Osteocyte (in vitro differentiated cells): Measurements from ENCODE around the gene RETN. TPM values are rescaled to one million over a fixed set of nuclear protein-coding genes. Genes with fewer than 3 reads are reported as not detected.

Experiments
- DNase-seq: peaks from one replicate; pipeline ENCODE4 v3.0.0; 2021; ENCODE audit warnings: mixed read lengths; ENCODE audit not compliant: unreplicated experiment; ENCODE audit errors: extremely low spot score
- H3K27ac Mint-ChIP-seq: one replicate; pipeline ENCODE4 v1.8.0; 2021; ENCODE audit warnings: mild to moderate bottlenecking, mixed read lengths; ENCODE audit not compliant: unreplicated experiment
- H3K27me3 Mint-ChIP-seq: one replicate; pipeline ENCODE4 v1.8.0; 2021; ENCODE audit warnings: mixed read lengths; ENCODE audit not compliant: unreplicated experiment
- H3K36me3 Mint-ChIP-seq: one replicate; pipeline ENCODE4 v1.8.0; 2021; ENCODE audit warnings: mixed read lengths; ENCODE audit not compliant: unreplicated experiment
- H3K4me1 Mint-ChIP-seq: one replicate; pipeline ENCODE4 v1.8.0; 2021; ENCODE audit warnings: mixed read lengths; ENCODE audit not compliant: unreplicated experiment
- H3K4me3 Mint-ChIP-seq: one replicate; pipeline ENCODE4 v1.8.0; 2021; ENCODE audit warnings: mild to moderate bottlenecking, moderate library complexity, mixed read lengths; ENCODE audit not compliant: unreplicated experiment
- H3K9me3 Mint-ChIP-seq: one replicate; pipeline ENCODE4 v1.8.0; 2021; ENCODE audit warnings: mixed read lengths; ENCODE audit not compliant: unreplicated experiment
- CTCF ChIP-seq: fragments of 200-600 bp; sonication (generic); IDR thresholded peaks from 2 replicates; pipeline ENCODE4 v1.5.0; 2021; ENCODE audit warnings: antibody characterized with exemption, mild to moderate bottlenecking, moderate library complexity
- long read RNA-seq: library from polyadenylated mRNA; unstranded; transcript quantifications from one replicate; pipeline ENCODE4 v2.0.0, GENCODE V29; 2021
- total RNA-seq: library from RNA; stranded (reverse); gene quantifications from 2 replicates; pipeline ENCODE4 v1.2.1, GENCODE V29; 2021

The RETN gene
- total RNA-seq: not detected in 2 replicates
- long read RNA-seq: 0 reads

GRCh38 chr19:7668842-7669241, at the start of gene RETN:
Gene RETN (plus strand): TSS chr19:7669049. CDS start chr19:7669327, 278 bp downstream.
- TF ChIP-seq CTCF: no peak
- H3K4me1 Mint-ChIP-seq: peaks cover 8% of the 10 kb centered on the region
- H3K36me3 Mint-ChIP-seq: no peaks in the 10 kb centered on the region
- no peak for DNase-seq
- H3K27ac Mint-ChIP-seq: no peak within 1 kb of the TSS
- H3K9me3 Mint-ChIP-seq: no peaks in the 10 kb centered on the region
- no peak within 1 kb of the TSS for H3K4me3 Mint-ChIP-seq
- H3K27me3 Mint-ChIP-seq: peaks cover 20% of the 10 kb centered on the region

GRCh38 chr19:7619671-7620441, 49.0 kb upstream of the RETN start:
- Mint-ChIP-seq H3K27ac (no peak overlapping the region), H3K9me3 (no peaks in the 10 kb centered on the region), H3K36me3 (peaks cover 26% of the 10 kb centered on the region), H3K4me3 (no peak overlapping the region), H3K4me1 (no peaks in the 10 kb centered on the region), H3K27me3 (no peaks in the 10 kb centered on the region)
- no peak for TF ChIP-seq CTCF
- no peak for DNase-seq

GRCh38 chr19:7620442-7621412, 48.1 kb upstream of the RETN start:
- no peak for DNase-seq
- Mint-ChIP-seq H3K27me3 (no peaks in the 10 kb centered on the region), H3K36me3 (peaks cover 26% of the 10 kb centered on the region), H3K4me3 (no peak overlapping the region), H3K4me1 (no peaks in the 10 kb centered on the region), H3K27ac (no peak overlapping the region), H3K9me3 (no peaks in the 10 kb centered on the region)
- TF ChIP-seq CTCF: no peak

GRCh38 chr19:7622933-7623685, 45.7 kb upstream of the RETN start:
- H3K4me1 Mint-ChIP-seq: peaks cover 4% of the 10 kb centered on the region
- no peaks in the 10 kb centered on the region for H3K27me3 Mint-ChIP-seq
- H3K9me3 Mint-ChIP-seq: no peaks in the 10 kb centered on the region
- H3K27ac Mint-ChIP-seq: no peak overlapping the region
- H3K4me3 Mint-ChIP-seq: no peak overlapping the region
- H3K36me3 Mint-ChIP-seq: peaks cover 23% of the 10 kb centered on the region
- no peak for TF ChIP-seq CTCF
- no peak for DNase-seq
